ENCODE measurements around the gene ACSL5.

Gene ACSL5

GRCh38 chr10:112438356-112438755, 64.4 kb downstream of the ACSL5 start:
- peaks cover 33% of the 10 kb centered on the region for H3K36me3 ChIP-seq (ENCODE audit: insufficient read depth, low read length)
- H3K27me3 ChIP-seq (ENCODE audit: insufficient read depth, low read length), result no peaks in the 10 kb centered on the region

GRCh38 chr10:112441520-112441919, 67.6 kb downstream of the ACSL5 start:
- no peak overlapping the region for H3K27ac ChIP-seq (ENCODE audit: low read depth, low read length)
- H3K4me3 ChIP-seq (ENCODE audit: low read depth, low read length), result no peak overlapping the region
- peaks cover 29% of the 10 kb centered on the region for H3K36me3 ChIP-seq (ENCODE audit: insufficient read depth, low read length)
- peaks cover 29% of the 10 kb centered on the region for H3K79me2 ChIP-seq (ENCODE audit: control insufficient read depth, insufficient read depth, low read length, unreplicated experiment)
- no peak overlapping the region for H2AFZ ChIP-seq (ENCODE audit: low read length, unreplicated experiment)
- H3K27me3 ChIP-seq (ENCODE audit: insufficient read depth, low read length), result no peaks in the 10 kb centered on the region
- peaks cover 10% of the 10 kb centered on the region for H3K4me1 ChIP-seq (ENCODE audit: control insufficient read depth, insufficient read depth, low read length, unreplicated experiment)

More at GRCh38 chr10:112438356-112438755, 64.4 kb downstream of the ACSL5 start:
- Histone ChIP-seq H3K4me3 (ENCODE audit: low read depth, low read length) (no peak overlapping the region), H3K27ac (ENCODE audit: low read depth, low read length) (no peak overlapping the region), H3K4me1 (ENCODE audit: control insufficient read depth, insufficient read depth, low read length, unreplicated experiment) (no peaks in the 10 kb centered on the region), H2AFZ (ENCODE audit: low read length, unreplicated experiment) (no peak overlapping the region), H3K79me2 (ENCODE audit: control insufficient read depth, insufficient read depth, low read length, unreplicated experiment) (no peaks in the 10 kb centered on the region)

GRCh38 chr10:112442063-112442462, 68.1 kb downstream of the ACSL5 start:
- Histone ChIP-seq H2AFZ (ENCODE audit: low read length, unreplicated experiment) (no peak overlapping the region), H3K79me2 (ENCODE audit: control insufficient read depth, insufficient read depth, low read length, unreplicated experiment) (peaks cover 31% of the 10 kb centered on the region), H3K27me3 (ENCODE audit: insufficient read depth, low read length) (no peaks in the 10 kb centered on the region), H3K27ac (ENCODE audit: low read depth, low read length) (no peak overlapping the region), H3K36me3 (ENCODE audit: insufficient read depth, low read length) (peaks cover 26% of the 10 kb centered on the region), H3K4me3 (ENCODE audit: low read depth, low read length) (no peak overlapping the region), H3K4me1 (ENCODE audit: control insufficient read depth, insufficient read depth, low read length, unreplicated experiment) (peaks cover 10% of the 10 kb centered on the region)

GRCh38 chr10:112446055-112446854, 72.3 kb downstream of the ACSL5 start:
- H3K4me3 ChIP-seq (ENCODE audit: low read depth, low read length), result peak overlapping the region; percentile 93
- H3K79me2 ChIP-seq (ENCODE audit: control insufficient read depth, insufficient read depth, low read length, unreplicated experiment), result peaks cover 64% of the 10 kb centered on the region
- peak overlapping the region; percentile 91 for H3K27ac ChIP-seq (ENCODE audit: low read depth, low read length)
- peaks cover 15% of the 10 kb centered on the region for H3K36me3 ChIP-seq (ENCODE audit: insufficient read depth, low read length)
- peak overlapping the region; percentile 86 for H2AFZ ChIP-seq (ENCODE audit: low read length, unreplicated experiment)
- no peaks in the 10 kb centered on the region for H3K27me3 ChIP-seq (ENCODE audit: insufficient read depth, low read length)
- H3K4me1 ChIP-seq (ENCODE audit: control insufficient read depth, insufficient read depth, low read length, unreplicated experiment), result peaks cover 20% of the 10 kb centered on the region

GRCh38 chr10:112446855-112447619, 73.1 kb downstream of the ACSL5 start, which contains the start of the genes VTI1A and ZDHHC6:
VTI1A (plus strand) TSS chr10:112447215; CDS start chr10:112447374, 159 bp downstream.
ZDHHC6 (minus strand) TSS chr10:112446914; CDS start chr10:112445436, 1,478 bp downstream.
- H3K4me1 ChIP-seq (ENCODE audit: control insufficient read depth, insufficient read depth, low read length, unreplicated experiment), result peaks cover 20% of the 10 kb centered on the region
- H3K27ac ChIP-seq (ENCODE audit: low read depth, low read length), result peak within 1 kb of the TSS; percentile 91
- H3K36me3 ChIP-seq (ENCODE audit: insufficient read depth, low read length), result peaks cover 12% of the 10 kb centered on the region

GRCh38 chr10:112447620-112447928, 73.7 kb downstream of the ACSL5 start:
- Histone ChIP-seq H2AFZ (ENCODE audit: low read length, unreplicated experiment) (peak overlapping the region; percentile 86), H3K4me3 (ENCODE audit: low read depth, low read length) (peak overlapping the region; percentile 93), H3K79me2 (ENCODE audit: control insufficient read depth, insufficient read depth, low read length, unreplicated experiment) (peaks cover 67% of the 10 kb centered on the region), H3K27me3 (ENCODE audit: insufficient read depth, low read length) (no peaks in the 10 kb centered on the region), H3K27ac (ENCODE audit: low read depth, low read length) (peak overlapping the region; percentile 91), H3K4me1 (ENCODE audit: control insufficient read depth, insufficient read depth, low read length, unreplicated experiment) (peaks cover 20% of the 10 kb centered on the region), H3K36me3 (ENCODE audit: insufficient read depth, low read length) (0 out of 2 replicates have a peak, but pooled peaks cover 7% of the 10 kb centered on the region)

More at GRCh38 chr10:112446855-112447619, 73.1 kb downstream of the ACSL5 start, which contains the start of the genes VTI1A and ZDHHC6:
- Histone ChIP-seq H2AFZ (ENCODE audit: low read length, unreplicated experiment) (peak within 1 kb of the TSS; percentile 86), H3K27me3 (ENCODE audit: insufficient read depth, low read length) (no peaks in the 10 kb centered on the region), H3K79me2 (ENCODE audit: control insufficient read depth, insufficient read depth, low read length, unreplicated experiment) (peaks cover 67% of the 10 kb centered on the region), H3K4me3 (ENCODE audit: low read depth, low read length) (peak within 1 kb of the TSS; percentile 93)

GRCh38 chr10:112448888-112449287, 75.0 kb downstream of the ACSL5 start:
- H2AFZ ChIP-seq (ENCODE audit: low read length, unreplicated experiment), result no peak overlapping the region
- H3K4me3 ChIP-seq (ENCODE audit: low read depth, low read length), result no peak overlapping the region; the same call in 1 of the 2 replicates
- peaks cover 11% of the 10 kb centered on the region; the same call in 1 of the 2 replicates for H3K36me3 ChIP-seq (ENCODE audit: insufficient read depth, low read length)
- H3K27ac ChIP-seq (ENCODE audit: low read depth, low read length), result no peak overlapping the region
- H3K27me3 ChIP-seq (ENCODE audit: insufficient read depth, low read length), result no peaks in the 10 kb centered on the region
- H3K4me1 ChIP-seq (ENCODE audit: control insufficient read depth, insufficient read depth, low read length, unreplicated experiment), result peaks cover 20% of the 10 kb centered on the region
- peaks cover 67% of the 10 kb centered on the region for H3K79me2 ChIP-seq (ENCODE audit: control insufficient read depth, insufficient read depth, low read length, unreplicated experiment)

- H2AFZ ChIP-seq (ENCODE audit: low read length, unreplicated experiment), result no peak overlapping the region
- peaks cover 26% of the 10 kb centered on the region for H3K79me2 ChIP-seq (ENCODE audit: control insufficient read depth, insufficient read depth, low read length, unreplicated experiment)
- H3K36me3 ChIP-seq (ENCODE audit: insufficient read depth, low read length), result peaks cover 4% of the 10 kb centered on the region; the same call in 1 of the 2 replicates
- peaks cover 11% of the 10 kb centered on the region for H3K4me1 ChIP-seq (ENCODE audit: control insufficient read depth, insufficient read depth, low read length, unreplicated experiment)
- H3K27me3 ChIP-seq (ENCODE audit: insufficient read depth, low read length), result no peaks in the 10 kb centered on the region
- peak overlapping the region; percentile 82 for H3K27ac ChIP-seq (ENCODE audit: low read depth, low read length)
- no peak overlapping the region for H3K4me3 ChIP-seq (ENCODE audit: low read depth, low read length)
These were observed 81.2 kb downstream of the ACSL5 start for GRCh38 chr10:112454910-112455779.

GRCh38 chr10:112456533-112456932, 82.6 kb downstream of the ACSL5 start:
- Histone ChIP-seq H3K4me1 (ENCODE audit: control insufficient read depth, insufficient read depth, low read length, unreplicated experiment) (peaks cover 11% of the 10 kb centered on the region), H3K27me3 (ENCODE audit: insufficient read depth, low read length) (no peaks in the 10 kb centered on the region), H2AFZ (ENCODE audit: low read length, unreplicated experiment) (no peak overlapping the region), H3K79me2 (ENCODE audit: control insufficient read depth, insufficient read depth, low read length, unreplicated experiment) (peaks cover 14% of the 10 kb centered on the region), H3K36me3 (ENCODE audit: insufficient read depth, low read length) (peaks cover 10% of the 10 kb centered on the region), H3K4me3 (ENCODE audit: low read depth, low read length) (no peak overlapping the region), H3K27ac (ENCODE audit: low read depth, low read length) (no peak overlapping the region)

GRCh38 chr10:112460366-112460765, 86.5 kb downstream of the ACSL5 start:
- Histone ChIP-seq H3K36me3 (ENCODE audit: insufficient read depth, low read length) (peaks cover 18% of the 10 kb centered on the region), H3K27me3 (ENCODE audit: insufficient read depth, low read length) (no peaks in the 10 kb centered on the region), H3K79me2 (ENCODE audit: control insufficient read depth, insufficient read depth, low read length, unreplicated experiment) (peaks cover 8% of the 10 kb centered on the region), H2AFZ (ENCODE audit: low read length, unreplicated experiment) (no peak overlapping the region), H3K4me3 (ENCODE audit: low read depth, low read length) (no peak overlapping the region), H3K4me1 (ENCODE audit: control insufficient read depth, insufficient read depth, low read length, unreplicated experiment) (peaks cover 11% of the 10 kb centered on the region), H3K27ac (ENCODE audit: low read depth, low read length) (peak overlapping the region; percentile 50)

Measured in ACC112 (cell line).